Osteoblast (primary cell): ENCODE measurements around the gene MAPK11. TPM values are rescaled to one million over a fixed set of nuclear protein-coding genes. Genes with fewer than 3 reads are reported as not detected.

ENCODE experiments used
- DNase-seq: peaks from one replicate; pipeline ENCODE4 v3.0.0; 2011; ENCODE audit warnings: low spot score, mixed read lengths; ENCODE audit not compliant: insufficient read length; ENCODE audit errors: missing footprints
- H2AFZ ChIP-seq: 2 replicates; pipeline ENCODE4 v1.6.0; 2011; ENCODE audit warnings: mild to moderate bottlenecking, low read length
- H3K27ac ChIP-seq: 2 replicates; pipeline ENCODE4 v1.5.1; 2011; ENCODE audit warnings: mild to moderate bottlenecking, low read depth, low read length, moderate library complexity
- H3K27me3 ChIP-seq: 2 replicates; pipeline ENCODE4 v1.6.0; 2012; ENCODE audit warnings: mild to moderate bottlenecking, control low read depth, inconsistent platforms, low read length, moderate library complexity; ENCODE audit not compliant: insufficient read depth
- H3K36me3 ChIP-seq: 2 replicates; pipeline ENCODE4 v1.5.1; 2011; ENCODE audit warnings: mild to moderate bottlenecking, low read length, control low read depth, moderate library complexity; ENCODE audit not compliant: insufficient read depth
- H3K4me1 ChIP-seq: 2 replicates; pipeline ENCODE4 v1.5.1; 2011; ENCODE audit warnings: mild to moderate bottlenecking, low read length, control low read depth, moderate library complexity; ENCODE audit not compliant: insufficient read depth
- H3K4me2 ChIP-seq: 2 replicates; pipeline ENCODE4 v1.6.0; 2011; ENCODE audit warnings: mild to moderate bottlenecking, low read length; ENCODE audit not compliant: insufficient read depth
- H3K4me3 ChIP-seq: fragments of 200-600 bp; sonication (generic); 3 replicates; pipeline ENCODE4 v1.5.1; 2012; ENCODE audit warnings: mild to moderate bottlenecking, low read length, inconsistent platforms; ENCODE audit not compliant: insufficient read depth
- H3K79me2 ChIP-seq: 2 replicates; pipeline ENCODE4 v1.6.0; 2012; ENCODE audit warnings: mild to moderate bottlenecking, low read length, control low read depth, inconsistent platforms; ENCODE audit not compliant: insufficient read depth
- H3K9me3 ChIP-seq: 2 replicates; pipeline ENCODE4 v1.5.1; 2011; ENCODE audit warnings: low read depth, low read length, control low read depth
- H4K20me1 ChIP-seq: 2 replicates; pipeline ENCODE4 v1.6.0; 2012; ENCODE audit warnings: mild to moderate bottlenecking, low read length, control low read depth; ENCODE audit not compliant: insufficient read depth
- CTCF ChIP-seq: IDR thresholded peaks from 2 replicates; pipeline ENCODE4 v1.5.1; 2011; ENCODE audit warnings: mild to moderate bottlenecking, low read depth, low read length, moderate library complexity; ENCODE audit errors: extremely low read depth
- total RNA-seq: library from RNA; depleted of rRNA; stranded (reverse); fragments of >200 nt; gene quantifications from 2 replicates; pipeline ENCODE4 v1.2.3, GENCODE V29; 2012

Gene MAPK11
- total RNA-seq, 1 donor, result 6.2 TPM

GRCh38 chr22:50267591-50268390 is 2.4 kb downstream of the MAPK11 start:
- no peak overlapping the region for H2AFZ ChIP-seq
- peak; percentile 11 for TF ChIP-seq CTCF
- peak overlapping the region; percentile 58 for H3K4me3 ChIP-seq

GRCh38 chr22:50266994-50267393 is 3.2 kb downstream of the MAPK11 start:
- Histone ChIP-seq H3K27me3 (no peaks in the 10 kb centered on the region), H3K4me2 (no peak overlapping the region), H3K4me1 (peaks cover 15% of the 10 kb centered on the region), H3K9me3 (no peaks in the 10 kb centered on the region), H3K27ac (no peak overlapping the region), H4K20me1 (peaks cover 11% of the 10 kb centered on the region), H3K36me3 (no peaks in the 10 kb centered on the region), H2AFZ (no peak overlapping the region), H3K4me3 (no peak overlapping the region), H3K79me2 (no peaks in the 10 kb centered on the region)
- no peak for TF ChIP-seq CTCF
- no peak for DNase-seq

More at GRCh38 chr22:50267591-50268390, 2.4 kb downstream of the MAPK11 start:
- Histone ChIP-seq H3K27me3 (no peaks in the 10 kb centered on the region), H3K4me2 (peak overlapping the region; percentile 48), H3K9me3 (no peaks in the 10 kb centered on the region), H4K20me1 (peaks cover 15% of the 10 kb centered on the region), H3K4me1 (peaks cover 11% of the 10 kb centered on the region), H3K79me2 (no peaks in the 10 kb centered on the region), H3K36me3 (peaks cover 4% of the 10 kb centered on the region), H3K27ac (no peak overlapping the region)
- peak; percentile 100 for DNase-seq

GRCh38 chr22:50264946-50265669 is 5.1 kb downstream of the MAPK11 start:
- Histone ChIP-seq H3K36me3 (no peaks in the 10 kb centered on the region), H4K20me1 (peaks cover 3% of the 10 kb centered on the region), H3K27me3 (no peaks in the 10 kb centered on the region), H3K4me2 (no peak overlapping the region), H2AFZ (no peak overlapping the region), H3K79me2 (peaks cover 4% of the 10 kb centered on the region), H3K9me3 (no peaks in the 10 kb centered on the region), H3K4me1 (peaks cover 8% of the 10 kb centered on the region), H3K4me3 (no peak overlapping the region), H3K27ac (no peak overlapping the region)
- DNase-seq, result no peak
- TF ChIP-seq CTCF, result no peak
